GM12878 (cell line): ENCODE data around the gene XAGE2. TPM values are rescaled to one million over a fixed set of nuclear protein-coding genes. Genes with fewer than 3 reads are reported as not detected.

Source experiments
- ATAC-seq: fragments of 200-7000 bp; cut with Tn5 transposase; 3 replicates; pipeline ENCODE4 v1.9.1; 2020; ENCODE audit warnings: mild to moderate bottlenecking, moderate library complexity
- BruUV-seq: library from RNA; stranded (reverse); fragments of 400-500 nt; replicated peaks from 2 replicates; lab custom pipeline; 2021; lab: Mats Ljungman, UMichigan
- CTCF ChIA-PET: fragments of 300-600 bp; sonication (Branson Sonifier 250); formaldehyde crosslinking; extraction: SDS; loops from one replicate; lab custom pipeline; 2021; ENCODE audit warnings: inconsistent platforms; lab: Yijun Ruan, JAX
- POLR2A ChIA-PET: fragments of 350-600 bp; formaldehyde crosslinking; extraction: SDS; loops from one replicate; lab custom pipeline; 2021; ENCODE audit warnings: inconsistent platforms; lab: Charles Lee
- RAD21 ChIA-PET: fragments of 300-600 bp; sonication (Branson Sonifier 250); formaldehyde crosslinking; loops from one replicate; lab custom pipeline; 2023; ENCODE audit warnings: antibody characterized with exemption; ENCODE audit not compliant: unreplicated experiment; lab: Charles Lee
- SMC1A ChIA-PET: fragments of 300-600 bp; sonication (Branson Sonifier 250); formaldehyde crosslinking; loops from one replicate; lab custom pipeline; 2023; ENCODE audit not compliant: unreplicated experiment, uncharacterized antibody; lab: Charles Lee
- DNase-seq: peaks from one replicate; pipeline ENCODE4 v3.0.0-alpha.2; 2011; ENCODE audit warnings: low read depth, low spot score
- FAIRE-seq: peaks from 3 replicates; lab custom pipeline; 2011; peaks lifted over from hg19 to GRCh38; lab: Jason Lieb, UNC
- H2AFZ ChIP-seq: 2 replicates; pipeline ENCODE4 v1.6.0; 2011; ENCODE audit warnings: low read depth, low read length, control low read depth; ENCODE audit not compliant: control insufficient read depth
- H3K27ac ChIP-seq: 2 replicates; pipeline ENCODE4 v1.5.1; 2011; ENCODE audit warnings: control low read depth; ENCODE audit not compliant: control insufficient read depth, insufficient read depth
- H3K27me3 ChIP-seq, 2 experiments: replicated peaks in 1 of 2; 2 replicates each; pipeline versions ENCODE4 v1.6.0 to v1.6.1; 2011; ENCODE audit warnings: low read length in 1 of 2; ENCODE audit not compliant: control insufficient read depth in 2 of 2, insufficient read depth in 2 of 2
- H3K36me3 ChIP-seq, 2 experiments: 2 replicates each; pipeline ENCODE4 v1.5.1; 2011; ENCODE audit warnings: low read length in 1 of 2; ENCODE audit not compliant: control insufficient read depth in 2 of 2, insufficient read depth in 2 of 2
- H3K4me1 ChIP-seq: 2 replicates; pipeline ENCODE4 v1.6.1; 2011; ENCODE audit warnings: mild to moderate bottlenecking, low read length, moderate library complexity, mixed read lengths; ENCODE audit not compliant: control insufficient read depth, insufficient read depth
- H3K4me2 ChIP-seq: 2 replicates; pipeline ENCODE4 v1.6.0; 2011; ENCODE audit warnings: control low read depth; ENCODE audit not compliant: control insufficient read depth, insufficient read depth
- H3K4me3 ChIP-seq: fragments of 200-600 bp; sonication (generic); 2 replicates; pipeline ENCODE4 v1.5.1; 2016
- H3K79me2 ChIP-seq: 2 replicates; pipeline ENCODE4 v1.6.0; 2011; ENCODE audit warnings: low read length; ENCODE audit not compliant: control insufficient read depth, insufficient read depth
- H3K9ac ChIP-seq: 2 replicates; pipeline ENCODE4 v1.8.0; 2011; ENCODE audit warnings: low read length, control low read depth, mixed read lengths; ENCODE audit not compliant: control insufficient read depth, insufficient read depth
- H3K9me3 ChIP-seq: replicated peaks from 3 replicates; pipeline ENCODE4 v1.5.1; 2011; ENCODE audit warnings: mild to moderate bottlenecking, low read length; ENCODE audit not compliant: control insufficient read depth, insufficient read depth
- H4K20me1 ChIP-seq: 2 replicates; pipeline ENCODE4 v1.6.0; 2011; ENCODE audit not compliant: control insufficient read depth, insufficient read depth
- ATF7 ChIP-seq: fragments of 450-650 bp; IDR thresholded peaks from 2 replicates; pipeline ENCODE4 v1.6.1; 2016; ENCODE audit warnings: low read depth, mild to moderate bottlenecking
- BACH1 ChIP-seq: fragments of 450-650 bp; IDR thresholded peaks from 2 replicates; pipeline ENCODE4 v1.6.1; 2017; ENCODE audit warnings: mild to moderate bottlenecking, borderline replicate concordance
- BCLAF1 ChIP-seq: fragments of 450-650 bp; IDR thresholded peaks from 2 replicates; pipeline ENCODE4 v1.6.1; 2017; ENCODE audit warnings: antibody characterized with exemption, mild to moderate bottlenecking, moderate library complexity
- ESRRA ChIP-seq: IDR thresholded peaks from 2 replicates; pipeline ENCODE4 v1.6.1; 2012; ENCODE audit warnings: mild to moderate bottlenecking, low read length, improper control_type of control experiment
- GABPA ChIP-seq: IDR thresholded peaks from 2 replicates; pipeline ENCODE4 v1.6.1; 2014; ENCODE audit warnings: antibody characterized with exemption, low read depth, mild to moderate bottlenecking, inconsistent platforms
- HCFC1 ChIP-seq: fragments of 150-350 bp; IDR thresholded peaks from 2 replicates; pipeline ENCODE4 v1.6.1; 2014; ENCODE audit warnings: low read length
- IKZF1 ChIP-seq: fragments of 450-650 bp; conservative IDR thresholded peaks from 2 replicates; pipeline ENCODE4 v1.6.1; 2017; ENCODE audit warnings: antibody characterized with exemption, mild to moderate bottlenecking
- JUND ChIP-seq: IDR thresholded peaks from 2 replicates; pipeline ENCODE4 v1.6.1; 2012; ENCODE audit warnings: low read depth, mild to moderate bottlenecking, low read length, improper control_type of control experiment, moderate library complexity
- KDM1A ChIP-seq: fragments of 200-600 bp; sonication (generic); IDR thresholded peaks from 2 replicates; pipeline ENCODE4 v1.6.1; 2016; ENCODE audit warnings: borderline replicate concordance
- MAX ChIP-seq: IDR thresholded peaks from 2 replicates; pipeline ENCODE4 v1.6.1; 2012; ENCODE audit warnings: low read depth, low read length, improper control_type of control experiment
- NR2C2 ChIP-seq: IDR thresholded peaks from 2 replicates; pipeline ENCODE4 v1.6.1; 2011; ENCODE audit warnings: borderline replicate concordance, low read depth; ENCODE audit not compliant: control insufficient read depth, insufficient read length
- POLR2AphosphoS2 ChIP-seq: IDR thresholded peaks from 2 replicates; pipeline ENCODE4 v1.6.1; 2011; ENCODE audit warnings: low read depth, mild to moderate bottlenecking, low read length, improper control_type of control experiment, moderate library complexity
- RB1 ChIP-seq: fragments of 450-650 bp; formaldehyde crosslinking; IDR thresholded peaks from 2 replicates; pipeline ENCODE4 v1.6.1; 2017; ENCODE audit warnings: mild to moderate bottlenecking, borderline replicate concordance
- RBBP5 ChIP-seq: fragments of 200-600 bp; sonication (generic); conservative IDR thresholded peaks from 2 replicates; pipeline ENCODE4 v1.6.1; 2016
- SMC3 ChIP-seq: IDR thresholded peaks from 2 replicates; pipeline ENCODE4 v1.6.1; 2011; ENCODE audit warnings: low read length, improper control_type of control experiment, borderline replicate concordance
- STAT1 ChIP-seq: fragments of 450-650 bp; conservative IDR thresholded peaks from 2 replicates; pipeline ENCODE4 v1.6.1; 2014; ENCODE audit warnings: antibody characterized with exemption, mild to moderate bottlenecking
- TCF3 ChIP-seq: IDR thresholded peaks from 2 replicates; pipeline ENCODE4 v1.6.1; 2012; ENCODE audit warnings: low read depth, mild to moderate bottlenecking, low read length, borderline replicate concordance; ENCODE audit not compliant: insufficient read depth
- ZNF24 ChIP-seq: fragments of 450-650 bp; IDR thresholded peaks from 2 replicates; pipeline ENCODE4 v1.6.1; 2017; ENCODE audit warnings: antibody characterized with exemption, mild to moderate bottlenecking
- WGBS: methylation state at CpG from one replicate; pipeline ENCODE4 v1.1.6; 2016; ENCODE audit warnings: low lambda C conversion rate; ENCODE audit not compliant: insufficient replicate concordance, insufficient coverage; ENCODE audit errors: missing lambda C conversion rate; 5-methylcytosine and 5-hydroxymethylcytosine counted together
- in situ Hi-C: fragments of 300-500 bp; cut with MboI; formaldehyde crosslinking; loops from 9 replicates; pipeline ENCODE4 v1.14.3; 2018; ENCODE audit warnings: mixed read lengths
- intact Hi-C: fragments of 100-400 bp; cut with micrococcal nuclease; formaldehyde crosslinking; loops from one replicate; pipeline ENCODE4 v1.14.2; 2022; ENCODE audit not compliant: unreplicated experiment
- polyA plus RNA-seq, 11 experiments: library from polyadenylated mRNA; depleted of rRNA in 4 of 11; unstranded in 6 of 11; stranded (reverse) in 5 of 11; fragments of >200 nt; fragmentation: Nextera tagmentation in 4 of 11; fragmentation: Illumina TruSeq in 1 of 11; extraction: Ambion mirVana in 4 of 11; extraction: Trizol in 1 of 11; gene quantifications; 1 replicate in 1 of 11; 2 replicates in 10 of 11; pipeline versions ENCODE4 v1.2.1 to v1.2.3, GENCODE V29; 2011 to 2016; ENCODE audit warnings: inconsistent platforms in 2 of 11, missing spikeins in 2 of 11, low read depth in 1 of 11
- total RNA-seq, 4 experiments: library from RNA; depleted of rRNA in 3 of 4; stranded (reverse); fragments of >200 nt in 3 of 4; fragmentation: Illumina TruSeq in 1 of 4; extraction: Trizol in 1 of 4; gene quantifications; 2 replicates each; pipeline versions ENCODE4 v1.2.1 to v1.2.3, GENCODE V29; 2013 to 2021

The XAGE2 gene
- total and polyA plus RNA-seq, 10 of the 15 experiments (the other 5 are each of a cell fraction or from before 2014, with no cell fraction given), result not detected

- no peak for TF ChIP-seq BCLAF1
- TF ChIP-seq KDM1A, result no peak
- no peak for TF ChIP-seq ESRRA
- TF ChIP-seq ATF7, result no peak
- no peak for TF ChIP-seq SMC3
- no peak for TF ChIP-seq GABPA
- no peak for TF ChIP-seq IKZF1
- TF ChIP-seq JUND, result no peak
- TF ChIP-seq MAX, result no peak
These were observed 12.2 kb downstream of the XAGE2 start (continued) for GRCh38 chrX:52380993-52381392.

DNA sequence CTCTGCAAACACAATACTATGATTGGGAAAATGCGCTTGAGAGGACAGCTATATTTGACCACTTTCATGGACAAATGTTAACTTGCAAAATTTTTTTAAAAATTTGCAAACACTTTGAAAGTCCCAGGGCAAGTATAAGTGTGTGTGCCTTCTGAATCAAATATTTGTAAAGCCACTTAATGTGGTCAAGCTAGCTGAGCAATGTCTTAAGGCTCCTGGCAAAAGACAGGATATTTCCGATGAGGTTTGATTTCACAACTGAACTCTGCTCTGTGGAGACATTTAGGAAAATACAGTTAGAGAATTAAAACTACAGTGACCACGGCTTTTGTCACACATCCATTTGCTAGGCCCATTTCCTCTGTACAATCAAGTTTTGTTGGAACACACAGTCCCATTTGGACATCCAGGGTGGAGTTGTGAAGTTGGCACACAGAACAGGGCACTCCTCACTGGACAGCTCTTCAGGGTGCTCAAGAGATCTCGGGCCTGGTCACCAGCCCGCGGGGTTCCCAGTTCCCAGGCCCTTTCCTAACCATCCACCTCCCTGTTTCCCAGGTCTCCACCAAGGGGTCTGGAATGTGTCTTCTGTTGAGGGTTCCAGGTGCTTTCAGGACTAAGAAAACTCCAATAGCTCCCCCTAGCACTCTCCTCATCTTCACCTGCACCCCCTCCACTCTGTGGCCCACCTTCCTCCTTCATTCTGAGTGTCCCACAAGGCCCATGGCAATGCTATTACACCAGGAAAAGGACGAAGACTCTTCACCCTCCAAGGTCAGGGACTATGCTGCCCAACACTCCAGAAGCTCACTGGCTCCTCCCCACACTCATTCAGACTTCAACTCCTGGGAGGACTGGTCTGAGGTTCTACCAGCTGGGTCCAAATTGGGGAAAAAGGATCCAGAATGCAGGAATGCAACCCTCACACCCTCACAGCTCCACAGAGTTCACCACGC is 41.9 kb downstream of the XAGE2 start:
- ChIA-PET SMC1A (no interaction called here), CTCF (no interaction called here), RAD21 (no interaction called here), POLR2A (no interaction called here)
- Histone ChIP-seq H3K4me2 (no peak overlapping the region), H2AFZ (no peak overlapping the region), H3K79me2 (no peaks in the 10 kb centered on the region), H3K9me3 (no peaks in the 10 kb centered on the region), H3K27ac (no peak overlapping the region), H3K36me3 (no peaks in the 10 kb centered on the region), H4K20me1 (no peaks in the 10 kb centered on the region), H3K4me3 (no peak overlapping the region), H3K9ac (no peak overlapping the region), H3K4me1 (no peaks in the 10 kb centered on the region), H3K27me3 (no peaks in the 10 kb centered on the region)
- in situ Hi-C loops (no loop called here), intact Hi-C loops (no loop called here)
- 17% methylated on average over 8 of the region's 8 CpGs for WGBS
- ATAC-seq (no peak), FAIRE-seq (no peak), DNase-seq (no peak)
- no TSS peak for BruUV-seq
- TF ChIP-seq POLR2AphosphoS2 (no peak), ZNF24 (no peak), TCF3 (no peak), HCFC1 (no peak), BACH1 (no peak), NR2C2 (no peak), RBBP5 (no peak), STAT1 (no peak), RB1 (no peak)
